ENCODE measurements around the gene PDLIM3.

DNA sequence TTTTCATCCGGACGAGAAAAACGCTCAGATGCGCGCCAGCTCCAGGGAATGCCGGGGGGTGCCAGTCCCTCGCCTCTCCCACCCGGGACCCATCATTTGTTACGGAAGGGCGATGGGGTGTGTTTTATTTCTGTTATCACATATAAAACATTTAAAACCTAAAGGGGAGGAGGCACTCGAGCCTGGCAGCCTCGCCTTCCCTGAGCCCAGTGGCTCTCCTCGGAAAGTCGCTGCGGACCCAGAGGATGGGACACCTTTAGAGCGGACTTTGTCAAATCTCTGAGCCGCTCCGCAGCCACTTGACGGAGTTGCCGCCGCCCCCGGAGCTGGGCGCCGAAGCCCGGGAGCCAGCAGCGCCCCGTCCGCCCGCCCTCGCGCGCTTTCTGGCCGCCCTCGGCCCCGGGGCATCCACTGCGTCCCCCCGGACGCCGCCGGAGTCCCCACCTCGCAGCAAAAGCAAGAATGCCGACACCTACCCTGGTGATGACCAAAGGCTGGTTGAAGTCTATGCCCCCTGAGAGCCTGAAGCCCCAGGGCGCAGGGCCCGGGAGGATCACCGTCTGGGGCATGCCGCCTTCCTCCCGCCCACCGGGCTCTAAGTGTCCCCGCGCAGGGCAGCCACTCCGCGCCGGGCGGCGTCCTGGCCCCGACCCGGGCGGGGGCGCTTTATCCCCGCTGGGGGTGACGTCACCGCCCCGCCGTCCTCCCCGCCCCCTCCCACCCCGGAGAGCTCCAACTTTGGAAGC is at the start of gene PDLIM3:
- TF ChIP-seq FOXM1 (IDR thresholded peaks at IDR 0.05; ENCODE audit: borderline replicate concordance, low read depth) (no peak), TEAD4 (IDR thresholded peaks at IDR 0.05) (no peak), EP300 (IDR thresholded peaks at IDR 0.05; ENCODE audit: borderline replicate concordance) (no peak), TAF1 (IDR thresholded peaks at IDR 0.05; ENCODE audit: low read depth) (no peak), CREB1 (IDR thresholded peaks at IDR 0.05; ENCODE audit: low read depth) (no peak; the same call in 1 of the 2 replicates), CEBPB (IDR thresholded peaks at IDR 0.05) (no peak), RAD21 (IDR thresholded peaks at IDR 0.05; ENCODE audit: low read depth) (no peak), YY1 (IDR thresholded peaks at IDR 0.05; ENCODE audit: low read depth) (no peak), EGR1 (IDR thresholded peaks at IDR 0.05) (no peak)
- TF ChIP-seq, protein P1, sequence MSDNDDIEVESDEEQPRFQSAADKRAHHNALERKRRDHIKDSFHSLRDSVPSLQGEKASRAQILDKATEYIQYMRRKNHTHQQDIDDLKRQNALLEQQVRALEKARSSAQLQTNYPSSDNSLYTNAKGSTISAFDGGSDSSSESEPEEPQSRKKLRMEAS (IDR thresholded peaks at IDR 0.05), result no peak; the same call in 1 of the 2 replicates
- TF ChIP-seq, protein P2, sequence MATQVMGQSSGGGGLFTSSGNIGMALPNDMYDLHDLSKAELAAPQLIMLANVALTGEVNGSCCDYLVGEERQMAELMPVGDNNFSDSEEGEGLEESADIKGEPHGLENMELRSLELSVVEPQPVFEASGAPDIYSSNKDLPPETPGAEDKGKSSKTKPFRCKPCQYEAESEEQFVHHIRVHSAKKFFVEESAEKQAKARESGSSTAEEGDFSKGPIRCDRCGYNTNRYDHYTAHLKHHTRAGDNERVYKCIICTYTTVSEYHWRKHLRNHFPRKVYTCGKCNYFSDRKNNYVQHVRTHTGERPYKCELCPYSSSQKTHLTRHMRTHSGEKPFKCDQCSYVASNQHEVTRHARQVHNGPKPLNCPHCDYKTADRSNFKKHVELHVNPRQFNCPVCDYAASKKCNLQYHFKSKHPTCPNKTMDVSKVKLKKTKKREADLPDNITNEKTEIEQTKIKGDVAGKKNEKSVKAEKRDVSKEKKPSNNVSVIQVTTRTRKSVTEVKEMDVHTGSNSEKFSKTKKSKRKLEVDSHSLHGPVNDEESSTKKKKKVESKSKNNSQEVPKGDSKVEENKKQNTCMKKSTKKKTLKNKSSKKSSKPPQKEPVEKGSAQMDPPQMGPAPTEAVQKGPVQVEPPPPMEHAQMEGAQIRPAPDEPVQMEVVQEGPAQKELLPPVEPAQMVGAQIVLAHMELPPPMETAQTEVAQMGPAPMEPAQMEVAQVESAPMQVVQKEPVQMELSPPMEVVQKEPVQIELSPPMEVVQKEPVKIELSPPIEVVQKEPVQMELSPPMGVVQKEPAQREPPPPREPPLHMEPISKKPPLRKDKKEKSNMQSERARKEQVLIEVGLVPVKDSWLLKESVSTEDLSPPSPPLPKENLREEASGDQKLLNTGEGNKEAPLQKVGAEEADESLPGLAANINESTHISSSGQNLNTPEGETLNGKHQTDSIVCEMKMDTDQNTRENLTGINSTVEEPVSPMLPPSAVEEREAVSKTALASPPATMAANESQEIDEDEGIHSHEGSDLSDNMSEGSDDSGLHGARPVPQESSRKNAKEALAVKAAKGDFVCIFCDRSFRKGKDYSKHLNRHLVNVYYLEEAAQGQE (IDR thresholded peaks at IDR 0.05; ENCODE audit: low read depth), result no peak
- TF ChIP-seq, protein P3, sequence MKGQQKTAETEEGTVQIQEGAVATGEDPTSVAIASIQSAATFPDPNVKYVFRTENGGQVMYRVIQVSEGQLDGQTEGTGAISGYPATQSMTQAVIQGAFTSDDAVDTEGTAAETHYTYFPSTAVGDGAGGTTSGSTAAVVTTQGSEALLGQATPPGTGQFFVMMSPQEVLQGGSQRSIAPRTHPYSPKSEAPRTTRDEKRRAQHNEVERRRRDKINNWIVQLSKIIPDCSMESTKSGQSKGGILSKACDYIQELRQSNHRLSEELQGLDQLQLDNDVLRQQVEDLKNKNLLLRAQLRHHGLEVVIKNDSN (IDR thresholded peaks at IDR 0.05), result no peak
